Caki2 (cell line): ENCODE results near the gene OR5T3. TPM values are rescaled to one million over a fixed set of nuclear protein-coding genes. Genes with fewer than 3 reads are reported as not detected.
"Not testable (repeated sequence)": the region's sequence is repeated elsewhere in the genome, so short reads cannot be mapped to it uniquely, and the experiment has no call there.

Source experiments
- DNase-seq: peaks from one replicate; pipeline ENCODE4 v3.0.0-alpha.2; 2015; ENCODE audit warnings: low read depth
- in situ Hi-C: cut with HindIII; loops from 2 replicates; pipeline ENCODE4 v1.10.0; 2016; ENCODE audit warnings: low sequenced_read_pairs, low pct_unique_long_range_greater_than_20kb, mixed read lengths
- total RNA-seq: library from RNA; depleted of rRNA; stranded (reverse); fragments of >200 nt; shearing (Covaris generic); gene quantifications from 2 replicates; pipeline ENCODE4 v1.2.3, GENCODE V29; 2014; ENCODE audit warnings: low replicate concordance; rRNA removed

Gene OR5T3
- total RNA-seq: not detected in 2 replicates

DNA sequence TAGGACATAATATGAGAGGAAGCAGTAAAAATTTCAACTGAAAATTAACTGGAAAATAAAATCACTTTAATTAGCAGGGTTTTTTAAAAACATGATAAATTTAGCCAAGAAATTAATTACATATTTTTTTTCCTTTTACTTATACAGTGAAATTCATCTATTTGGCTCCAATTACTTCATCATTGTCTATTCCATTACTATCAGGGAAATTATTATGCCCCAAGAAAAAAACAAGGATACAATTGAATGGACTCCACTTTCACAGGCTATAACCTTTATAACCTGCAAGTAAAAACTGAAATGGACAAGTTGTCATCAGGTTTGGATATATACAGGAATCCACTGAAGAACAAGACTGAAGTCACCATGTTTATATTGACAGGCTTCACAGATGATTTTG, at the start of gene OR5T3:
Gene OR5T3, plus strand, starts transcription at position 301 of the 400 bp plus-strand sequence. Its CDS starts 0 bp downstream, at position 301.
- in situ Hi-C loops: no loop called here

DNA sequence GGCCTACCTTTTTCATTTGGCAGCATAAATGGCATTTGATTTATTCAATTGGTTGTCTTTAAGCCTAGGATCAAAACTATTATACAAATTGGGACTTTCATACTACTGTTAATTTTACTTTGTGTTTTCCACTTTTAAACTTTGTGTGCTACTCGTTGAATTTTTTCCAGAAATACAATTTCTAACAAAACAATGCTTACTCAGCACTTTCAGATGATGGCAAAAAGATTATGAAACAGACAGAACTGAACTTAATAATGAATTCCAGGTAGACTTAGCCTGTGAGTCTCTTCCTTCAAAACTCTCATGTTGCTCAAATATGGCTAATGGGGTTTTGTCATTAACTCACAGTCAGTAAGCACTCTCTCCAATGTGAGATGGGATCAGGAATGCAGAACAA, 44.3 kb upstream of the OR5T3 start:
- in situ Hi-C loops: no loop called here
- DNase-seq: no peak

More for the DNA sequence above, at the start of gene OR5T3:
- DNase-seq: no peak

DNA sequence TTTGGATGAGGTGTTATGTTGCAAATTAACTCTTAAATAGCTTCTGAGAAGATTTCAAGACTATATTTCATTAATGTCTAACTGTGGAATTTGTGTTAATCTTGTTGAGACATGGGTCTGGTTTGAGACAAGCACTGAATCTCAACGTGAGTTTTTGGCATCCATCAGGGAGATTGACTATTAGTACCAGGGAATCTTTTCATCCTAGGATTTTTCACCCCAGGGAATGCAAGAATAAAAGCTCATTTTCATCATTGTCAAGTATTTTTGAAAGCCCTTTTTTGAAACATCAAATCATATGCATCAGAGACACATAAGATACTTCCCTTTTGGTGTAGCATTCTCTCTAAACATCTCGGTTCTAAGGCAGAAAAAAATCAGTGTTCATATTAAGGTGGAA, 37.5 kb upstream of the OR5T3 start:
- no peak for DNase-seq
- in situ Hi-C loops: no loop called here

DNA sequence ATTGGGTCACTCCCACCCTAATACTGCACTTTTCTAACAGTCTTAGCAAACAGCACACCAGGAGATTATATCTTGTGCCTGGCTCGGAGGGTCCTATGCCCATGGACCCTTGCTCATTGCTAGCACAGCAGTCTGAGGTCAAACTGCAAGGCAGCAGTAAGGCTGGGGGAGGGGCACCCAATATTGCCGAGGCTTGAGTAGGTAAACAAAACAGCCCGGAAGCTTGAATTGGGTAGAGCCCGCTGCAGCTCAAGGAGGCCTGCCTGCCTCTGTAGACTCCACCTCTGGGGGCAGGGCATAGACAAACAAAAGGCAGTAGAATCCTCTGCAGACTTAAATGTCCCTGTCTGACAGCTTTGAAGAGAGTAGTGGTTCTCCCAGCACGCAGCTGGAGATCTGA, 32.3 kb upstream of the OR5T3 start:
- DNase-seq, in situ Hi-C loops: not testable (repeated sequence)

DNA sequence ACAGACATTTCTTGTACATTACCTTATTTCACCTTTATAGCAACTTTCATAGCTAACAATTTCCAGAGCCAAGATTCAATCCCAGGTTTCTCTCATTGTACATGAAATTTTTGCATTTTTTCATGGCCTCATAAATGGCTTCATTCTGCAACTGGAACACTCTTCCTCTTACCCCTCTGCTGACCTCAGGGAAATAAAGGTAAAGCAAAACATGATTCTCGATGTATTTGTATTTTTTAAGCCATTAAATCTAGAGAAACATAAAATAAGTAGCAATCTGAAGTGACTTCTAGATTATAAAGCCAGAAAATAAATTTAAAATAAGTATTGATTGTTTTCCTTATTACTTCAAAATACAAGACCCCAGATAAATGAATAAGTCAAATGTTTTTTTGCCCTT, 17.9 kb upstream of the OR5T3 start, which contains the start of gene OR5T2:
Gene OR5T2, minus strand, starts transcription at position 101 of the 400 bp plus-strand sequence. CDS start 1,193 bp downstream, outside the sequence.
- in situ Hi-C loops: no loop called here
- no peak for DNase-seq

DNA sequence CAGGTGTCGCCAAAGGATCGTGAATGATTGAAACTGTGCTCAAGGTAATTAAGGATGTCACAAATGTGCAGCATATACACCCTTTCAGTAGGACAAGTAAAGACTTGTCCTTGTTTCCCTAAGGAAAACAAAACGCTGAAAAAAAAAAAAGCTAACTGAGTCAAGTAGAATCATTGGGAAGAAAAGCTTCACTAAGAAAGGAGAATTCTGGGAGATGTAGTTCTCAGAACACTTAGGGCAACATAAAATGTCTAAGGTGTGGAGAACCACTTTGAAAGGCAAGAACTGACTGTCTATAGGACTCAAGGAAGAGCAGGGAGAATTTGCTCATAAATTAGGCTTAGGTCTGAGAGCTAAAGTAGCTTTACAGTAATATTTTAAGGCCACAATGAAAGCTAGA, 19.0 kb downstream of the OR5T3 start:
- no peak for DNase-seq
- in situ Hi-C loops: no loop called here

DNA sequence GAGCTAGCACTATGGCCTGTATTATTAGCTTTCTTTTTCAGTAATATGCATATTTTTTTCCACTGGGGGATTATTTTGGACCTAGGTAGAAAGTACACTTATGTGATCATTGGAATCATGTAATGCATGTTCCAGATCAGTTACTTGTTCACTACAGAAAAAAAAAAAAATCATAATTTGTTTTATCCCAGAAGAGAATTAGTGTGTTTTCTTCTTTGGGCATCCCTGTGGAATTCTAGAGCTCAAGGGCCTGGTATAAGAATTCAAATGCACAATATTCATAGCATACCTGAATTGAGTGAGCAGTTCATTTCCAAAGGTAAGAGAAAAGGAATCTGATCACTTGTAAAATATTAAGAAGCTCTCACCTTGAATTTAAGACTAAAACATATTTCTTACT, 21.8 kb downstream of the OR5T3 start, which contains the start of gene OR5T1:
Gene OR5T1, plus strand, starts transcription at position 301 of the 400 bp plus-strand sequence. CDS start 1,485 bp downstream, outside the sequence.
- in situ Hi-C loops: no loop called here
- DNase-seq: no peak

DNA sequence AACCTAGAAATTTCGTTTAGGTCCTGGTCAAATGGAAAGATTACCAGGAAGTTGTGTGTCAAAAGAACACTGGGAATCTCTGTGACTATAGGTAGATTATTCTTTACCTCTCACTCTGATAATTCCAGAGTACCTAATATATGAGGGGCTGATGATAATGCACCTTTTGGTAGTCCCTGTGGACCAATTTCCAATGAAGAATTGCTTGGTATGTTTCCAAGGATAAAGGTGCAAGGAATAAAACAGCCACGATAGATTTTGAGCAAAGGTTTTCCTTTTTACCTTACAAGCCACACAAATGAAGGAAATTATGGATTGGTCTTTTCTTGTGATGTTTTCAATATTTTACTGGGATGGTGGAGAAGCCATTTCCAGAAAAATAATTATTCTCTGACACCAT, 40.1 kb downstream of the OR5T3 start, which contains the start of gene OR8H1:
Gene OR8H1, minus strand, starts transcription at position 101 of the 400 bp plus-strand sequence. CDS start 1,192 bp downstream, outside the sequence.
- DNase-seq: no peak
- in situ Hi-C loops: no loop called here

DNA sequence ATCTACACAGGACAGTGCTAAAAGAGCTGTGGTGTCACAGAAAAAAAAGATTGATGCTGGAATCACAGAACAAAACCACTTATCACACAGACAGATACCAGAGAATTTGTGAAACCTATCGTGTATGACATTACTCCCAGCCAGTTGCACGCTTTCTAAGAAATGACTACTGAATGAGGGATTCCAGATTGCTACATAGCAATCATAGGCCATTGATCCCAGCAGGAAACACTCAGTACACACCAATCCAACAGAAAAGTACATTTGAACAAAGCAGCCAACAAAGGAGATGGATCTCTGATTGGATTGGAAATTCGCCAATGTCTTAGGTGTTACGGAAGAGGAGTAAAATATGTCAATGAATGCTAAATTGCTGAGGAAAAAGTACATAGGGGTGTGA, 44.8 kb downstream of the OR5T3 start:
- DNase-seq: no peak
- in situ Hi-C loops: no loop called here

Other genes with a start within 250 kb of the OR5T3 start
- not detected in 2 replicates for gene OR5AS1, start 224.6 kb upstream of the OR5T3 start, total RNA-seq
- gene OR8I2, start 158.9 kb upstream of the OR5T3 start, total RNA-seq: not detected in 2 replicates
- gene OR8H2, start 148.6 kb upstream of the OR5T3 start, total RNA-seq: not detected in 2 replicates
- gene OR8H3, start 129.9 kb upstream of the OR5T3 start, total RNA-seq: not detected in 2 replicates
- not detected in 2 replicates for gene OR8J3, start 112.1 kb upstream of the OR5T3 start, total RNA-seq
- gene OR8K5, start 91.9 kb upstream of the OR5T3 start, total RNA-seq: not detected in 2 replicates
- gene OR5J2, start 75.6 kb upstream of the OR5T3 start, total RNA-seq: not detected in 2 replicates
- not detected in 2 replicates for gene OR5T2, start 18.0 kb upstream of the OR5T3 start, total RNA-seq
- gene OR5T1, start 21.9 kb downstream of the OR5T3 start, total RNA-seq: not detected in 2 replicates
- not detected in 2 replicates for gene OR8H1, start 40.0 kb downstream of the OR5T3 start, total RNA-seq
- not detected in 2 replicates for gene OR8K3, start 62.9 kb downstream of the OR5T3 start, total RNA-seq
- not detected in 2 replicates for gene OR8K1, start 93.8 kb downstream of the OR5T3 start, total RNA-seq
- not detected in 2 replicates for gene OR8J1, start 102.0 kb downstream of the OR5T3 start, total RNA-seq
- gene OR8U1, start 123.4 kb downstream of the OR5T3 start, total RNA-seq: not detected in 2 replicates
- gene OR5AL1, start 160.4 kb downstream of the OR5T3 start, total RNA-seq: not detected in 2 replicates
- not detected in 2 replicates for gene OR5M3, start 221.1 kb downstream of the OR5T3 start, total RNA-seq
- not detected in 2 replicates for gene OR5M8, start 239.1 kb downstream of the OR5T3 start, total RNA-seq